DMS53 treated with DMSO at 0.1 percent for 48 hours (cell line): ENCODE measurements around the gene CEP76.

Source experiments
- DNase-seq: peaks from one replicate; lab custom pipeline; 2025; ENCODE audit not compliant: unreplicated experiment; lab: John Stamatoyannopoulos, UW

CEP76 gene

GRCh38 chr18:12703664-12704063 is 1.1 kb upstream of the CEP76 start:
- DNase-seq, result peak; percentile 21

GRCh38 chr18:12703096-12703567 is 609 bp upstream of the CEP76 start:
- peak; percentile 58 for DNase-seq

GRCh38 chr18:12701161-12701560 is 1.4 kb downstream of the CEP76 start:
- no peak for DNase-seq

- no peak for DNase-seq
Observed at GRCh38 chr18:12699747-12700146, 2.8 kb downstream of the CEP76 start.

- DNase-seq, result no peak
Observed at GRCh38 chr18:12694032-12694431, 8.5 kb downstream of the CEP76 start.

GRCh38 chr18:12692206-12692605 is 10.3 kb downstream of the CEP76 start:
- no peak for DNase-seq

GRCh38 chr18:12689256-12689850 is 13.2 kb downstream of the CEP76 start:
- no peak for DNase-seq

GRCh38 chr18:12686100-12686499 is 16.4 kb downstream of the CEP76 start:
- DNase-seq, result no peak

- DNase-seq, result peak; percentile 11
Observed at GRCh38 chr18:12679183-12679786, 23.2 kb downstream of the CEP76 start.

GRCh38 chr18:12668041-12668440 is 34.5 kb downstream of the CEP76 start:
- no peak for DNase-seq

- peak; percentile 55 for DNase-seq
Observed at GRCh38 chr18:12659904-12660605, 42.5 kb downstream of the CEP76 start.

- peak; percentile 67 for DNase-seq
Observed at GRCh38 chr18:12658426-12659138, 43.9 kb downstream of the CEP76 start.

- DNase-seq, result peak; percentile 76
Observed at GRCh38 chr18:12657684-12658425, 44.7 kb downstream of the CEP76 start, which contains the start of gene SPIRE1. SPIRE1 (minus strand) TSS chr18:12658107; CDS start chr18:12657866, 241 bp downstream.

GRCh38 chr18:12656938-12657683 is 45.4 kb downstream of the CEP76 start:
- DNase-seq, result peak; percentile 41

- peak; percentile 21 for DNase-seq
Observed at GRCh38 chr18:12656605-12656937, 46.0 kb downstream of the CEP76 start.

GRCh38 chr18:12654971-12655370 is 47.6 kb downstream of the CEP76 start:
- no peak for DNase-seq

- no peak for DNase-seq
Observed at GRCh38 chr18:12652861-12653401, 49.6 kb downstream of the CEP76 start.

GRCh38 chr18:12651651-12652050 is 50.9 kb downstream of the CEP76 start:
- DNase-seq, result no peak

GRCh38 chr18:12647773-12648172 is 54.8 kb downstream of the CEP76 start:
- DNase-seq, result no peak

- DNase-seq, result peak; percentile 94
Observed at GRCh38 chr18:12645751-12646203, 56.7 kb downstream of the CEP76 start.
